Measurements from ENCODE around the gene COPS2. TPM values are rescaled to one million over a fixed set of nuclear protein-coding genes. Genes with fewer than 3 reads are reported as not detected.

The COPS2 gene
- total RNA-seq, 4 donors from 2014 or later, result 59.1 to 181 (median 102) TPM

DNA sequence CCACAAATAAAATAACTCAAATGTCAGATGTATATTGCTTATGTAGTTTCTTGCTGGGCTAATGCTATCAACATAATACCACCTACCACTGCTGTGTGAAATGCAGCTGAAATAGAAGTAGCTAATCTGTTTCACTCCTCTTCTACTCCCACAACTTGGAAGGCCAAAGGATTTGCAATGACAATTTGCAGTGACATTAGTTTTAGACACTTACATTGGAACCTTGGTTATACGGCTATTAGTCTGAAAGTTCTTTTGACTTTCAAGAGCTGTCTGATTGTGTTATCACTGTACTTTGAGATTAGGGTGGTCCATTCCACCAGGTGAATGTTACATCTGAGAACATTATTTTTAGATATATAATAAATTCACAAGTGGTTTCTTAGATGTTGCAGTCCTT is 33.5 kb downstream of the COPS2 start:
- no peak overlapping the region for H3K27ac ChIP-seq
- no peak for DNase-seq
- H3K36me3 ChIP-seq, result no peaks in the 10 kb centered on the region
- TF ChIP-seq CTCF (IDR thresholded peaks at IDR 0.05) (no peak), POLR2A (IDR thresholded peaks at IDR 0.05) (no peak)
- intact Hi-C loops (cut with DNase I; ENCODE audit: low total_unique reads), result no loop called here
- H3K4me1 ChIP-seq, result no peaks in the 10 kb centered on the region
- H3K4me3 ChIP-seq, result no peak overlapping the region
- H3K9me3 ChIP-seq, result no peaks in the 10 kb centered on the region
- H3K27me3 ChIP-seq, result no peaks in the 10 kb centered on the region

DNA sequence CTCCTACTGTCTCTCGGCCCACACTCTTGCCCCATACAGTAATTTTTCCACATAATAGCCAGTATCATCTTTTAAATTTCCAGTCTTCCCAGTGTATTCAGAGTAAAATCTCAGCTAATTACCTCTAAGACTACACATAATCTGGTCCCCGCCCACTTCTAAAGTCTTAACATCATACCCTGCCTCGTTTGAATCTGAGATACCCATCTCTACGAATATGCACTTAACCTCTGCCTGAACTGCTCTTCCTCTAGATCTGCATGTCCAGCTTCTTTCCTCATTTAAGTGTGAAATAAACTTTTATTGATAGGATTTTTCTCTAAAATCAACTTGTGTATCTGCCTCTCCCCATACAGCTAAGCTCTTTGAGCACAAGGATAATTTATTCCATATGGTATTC is 34.6 kb downstream of the COPS2 start:
- Histone ChIP-seq H3K9me3 (no peaks in the 10 kb centered on the region), H3K27me3 (no peaks in the 10 kb centered on the region), H3K4me3 (no peak overlapping the region), H3K36me3 (no peaks in the 10 kb centered on the region), H3K4me1 (no peaks in the 10 kb centered on the region), H3K27ac (no peak overlapping the region)
- TF ChIP-seq POLR2A (IDR thresholded peaks at IDR 0.05) (no peak), CTCF (IDR thresholded peaks at IDR 0.05) (no peak)
- DNase-seq, result no peak
- intact Hi-C loops (cut with DNase I; ENCODE audit: low total_unique reads), result no loop called here

DNA sequence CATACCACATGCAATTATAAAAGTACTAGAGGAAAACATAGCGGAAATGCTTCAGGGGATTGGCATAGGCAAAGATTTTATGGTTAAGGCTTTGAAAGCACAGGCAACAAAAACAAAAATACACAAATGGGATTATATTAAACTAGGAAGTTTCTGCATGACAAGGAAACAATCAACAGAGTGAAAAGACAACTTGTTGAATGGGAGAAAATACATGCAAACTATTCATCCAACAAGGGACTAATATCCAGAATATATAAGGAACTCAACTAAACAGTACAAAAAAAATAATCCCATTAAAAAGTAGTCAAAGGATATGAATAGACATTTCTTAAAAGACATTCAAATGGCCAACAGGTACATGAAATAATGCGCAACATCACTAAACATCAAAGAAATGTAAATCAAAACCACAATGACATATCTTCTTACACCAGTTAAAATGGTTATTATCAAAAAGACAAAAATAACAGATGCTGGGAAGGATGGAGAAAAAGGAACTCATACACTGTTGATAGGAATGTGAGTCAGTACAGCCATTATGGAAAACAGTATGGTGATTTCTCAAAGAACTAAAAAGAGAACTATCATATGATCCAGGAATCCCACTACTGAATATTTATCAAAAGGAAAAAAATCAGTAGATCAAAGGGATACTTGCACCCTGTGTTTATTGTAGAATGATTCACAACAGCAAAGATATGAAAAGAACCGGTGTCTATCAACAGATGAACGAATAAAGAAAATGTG is 39.1 kb downstream of the COPS2 start:
- Histone ChIP-seq H3K4me1 (no peaks in the 10 kb centered on the region), H3K36me3 (no peaks in the 10 kb centered on the region), H3K27ac (no peak overlapping the region), H3K27me3 (no peaks in the 10 kb centered on the region), H3K4me3 (no peak overlapping the region), H3K9me3 (no peaks in the 10 kb centered on the region)
- intact Hi-C loops (cut with DNase I; ENCODE audit: low total_unique reads), result no loop called here
- no peak for TF ChIP-seq CTCF (IDR thresholded peaks at IDR 0.05)
- no peak for TF ChIP-seq POLR2A (IDR thresholded peaks at IDR 0.05)
- DNase-seq, result no peak

DNA sequence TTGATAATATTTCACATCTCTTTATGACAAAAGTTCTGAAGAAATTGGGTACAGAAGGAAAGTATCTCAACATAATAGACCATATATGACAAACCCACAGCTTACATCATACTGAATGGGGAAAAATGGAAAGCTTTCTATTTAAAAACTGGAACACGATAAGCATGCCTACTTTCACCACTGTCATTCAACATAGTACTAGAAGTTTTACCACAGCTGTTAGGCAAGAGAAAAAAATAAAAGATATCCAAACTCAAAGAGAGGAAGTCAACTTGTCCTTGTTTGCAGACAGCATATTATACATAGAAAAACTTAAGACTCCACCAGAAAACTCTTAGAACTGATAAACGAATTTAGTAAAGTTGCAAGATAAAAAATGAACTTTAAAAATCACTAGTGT is 40.3 kb downstream of the COPS2 start:
- intact Hi-C loops (cut with DNase I; ENCODE audit: low total_unique reads), result no loop called here
- Histone ChIP-seq H3K4me1 (no peaks in the 10 kb centered on the region), H3K4me3 (no peak overlapping the region), H3K36me3 (no peaks in the 10 kb centered on the region), H3K9me3 (no peaks in the 10 kb centered on the region), H3K27me3 (no peaks in the 10 kb centered on the region), H3K27ac (no peak overlapping the region)
- TF ChIP-seq CTCF (IDR thresholded peaks at IDR 0.05), result no peak
- TF ChIP-seq POLR2A (IDR thresholded peaks at IDR 0.05), result no peak
- DNase-seq, result no peak

GRCh38 chr15:49110158-49110944 is 45.0 kb downstream of the COPS2 start:
- H3K36me3 ChIP-seq, result no peaks in the 10 kb centered on the region
- TF ChIP-seq POLR2A (IDR thresholded peaks at IDR 0.05) (no peak), CTCF (IDR thresholded peaks at IDR 0.05) (no peak)
- no peaks in the 10 kb centered on the region for H3K9me3 ChIP-seq
- intact Hi-C loops (cut with DNase I; ENCODE audit: low total_unique reads), result no loop called here
- no peak for DNase-seq
- no peaks in the 10 kb centered on the region for H3K4me1 ChIP-seq
- no peak overlapping the region for H3K27ac ChIP-seq
- H3K27me3 ChIP-seq, result no peaks in the 10 kb centered on the region
- no peak overlapping the region for H3K4me3 ChIP-seq
